H9 (cell line): ENCODE data around the gene BIRC6. TPM values are rescaled to one million over a fixed set of nuclear protein-coding genes. Genes with fewer than 3 reads are reported as not detected.

Experiments used
- DNase-seq: peaks from one replicate; pipeline ENCODE4 v3.0.0-alpha.2; 2017
- H2AFZ ChIP-seq: one replicate; pipeline ENCODE4 v1.6.1; 2013; ENCODE audit warnings: mild to moderate bottlenecking, low read length, control low read depth, moderate library complexity
- H2AK5ac ChIP-seq: 2 replicates; pipeline ENCODE4 v1.6.1; 2013; ENCODE audit warnings: low read length, control low read depth, mixed read lengths; ENCODE audit not compliant: insufficient read length
- H2BK120ac ChIP-seq: one replicate; pipeline ENCODE4 v1.6.1; 2013; ENCODE audit warnings: low read depth, mild to moderate bottlenecking, low read length, control low read depth, inconsistent platforms; ENCODE audit not compliant: poor library complexity, severe bottlenecking
- H2BK12ac ChIP-seq: 2 replicates; pipeline ENCODE4 v1.6.1; 2013; ENCODE audit warnings: low read length, control low read depth, mixed read lengths, low read depth; ENCODE audit not compliant: insufficient read length
- H2BK15ac ChIP-seq: 2 replicates; pipeline ENCODE4 v1.6.1; 2013; ENCODE audit warnings: low read depth, low read length, control low read depth
- H2BK20ac ChIP-seq: one replicate; pipeline ENCODE4 v1.6.1; 2013; ENCODE audit warnings: low read depth, mild to moderate bottlenecking, low read length, control low read depth, inconsistent platforms; ENCODE audit not compliant: poor library complexity, severe bottlenecking
- H2BK5ac ChIP-seq: 2 replicates; pipeline ENCODE4 v1.6.1; 2013; ENCODE audit warnings: low read length, control low read depth, mixed read lengths; ENCODE audit not compliant: insufficient read length
- H3K14ac ChIP-seq: 2 replicates; pipeline ENCODE4 v1.6.1; 2013; ENCODE audit warnings: low read length, control low read depth; ENCODE audit not compliant: insufficient read depth
- H3K18ac ChIP-seq: 2 replicates; pipeline ENCODE4 v1.6.1; 2013; ENCODE audit warnings: low read depth, mild to moderate bottlenecking, mixed read lengths, low read length, control low read depth; ENCODE audit not compliant: insufficient read length
- H3K23ac ChIP-seq: 2 replicates; pipeline ENCODE4 v1.6.1; 2013; ENCODE audit warnings: low read length, control low read depth, mixed read lengths, low read depth; ENCODE audit not compliant: insufficient read length
- H3K23me2 ChIP-seq: 2 replicates; pipeline ENCODE4 v1.6.1; 2013; ENCODE audit warnings: low read depth, mild to moderate bottlenecking, mixed read lengths, low read length, control low read depth; ENCODE audit not compliant: insufficient read length, poor library complexity, severe bottlenecking
- H3K27ac ChIP-seq: 2 replicates; pipeline ENCODE4 v1.5.1; 2013; ENCODE audit warnings: low read length, control low read depth, mixed read lengths, low read depth; ENCODE audit not compliant: insufficient read length
- H3K27me3 ChIP-seq: 2 replicates; pipeline ENCODE4 v1.6.1; 2013; ENCODE audit warnings: low read length, control low read depth, inconsistent platforms; ENCODE audit not compliant: insufficient read depth
- H3K4ac ChIP-seq: 2 replicates; pipeline ENCODE4 v1.6.1; 2013; ENCODE audit warnings: low read depth, mild to moderate bottlenecking, control low read depth, inconsistent platforms, low read length, moderate library complexity
- H3K4me1 ChIP-seq: 2 replicates; pipeline ENCODE4 v1.6.1; 2013; ENCODE audit warnings: low read length, control low read depth, inconsistent platforms; ENCODE audit not compliant: insufficient read depth
- H3K4me2 ChIP-seq: 2 replicates; pipeline ENCODE4 v1.6.1; 2013; ENCODE audit warnings: low read length, control low read depth, mixed read lengths; ENCODE audit not compliant: insufficient read length, insufficient read depth
- H3K56ac ChIP-seq: 2 replicates; pipeline ENCODE4 v1.6.1; 2013; ENCODE audit warnings: low read depth, mild to moderate bottlenecking, mixed read lengths, low read length, control low read depth; ENCODE audit not compliant: insufficient read length
- H3K79me1 ChIP-seq: 2 replicates; pipeline ENCODE4 v1.6.1; 2013; ENCODE audit warnings: low read depth, mild to moderate bottlenecking, moderate library complexity, low read length, control low read depth, inconsistent platforms; ENCODE audit not compliant: insufficient read depth, poor library complexity, severe bottlenecking
- H3K79me2 ChIP-seq: 2 replicates; pipeline ENCODE4 v1.6.1; 2013; ENCODE audit warnings: low read length, control low read depth, inconsistent platforms; ENCODE audit not compliant: insufficient read depth
- H3K9ac ChIP-seq: 2 replicates; pipeline ENCODE4 v1.6.1; 2013; ENCODE audit warnings: low read length, control low read depth, mixed read lengths; ENCODE audit not compliant: insufficient read length; ENCODE audit errors: extremely low read depth
- H3K9me3 ChIP-seq: one replicate; pipeline ENCODE4 v1.6.1; 2013; ENCODE audit warnings: low read depth, low read length, inconsistent platforms; ENCODE audit not compliant: control insufficient read depth
- H3T11ph ChIP-seq: one replicate; pipeline ENCODE4 v1.6.1; 2013; ENCODE audit warnings: mild to moderate bottlenecking, low read length, control low read depth, inconsistent platforms
- H4K20me1 ChIP-seq: one replicate; pipeline ENCODE4 v1.6.1; 2013; ENCODE audit not compliant: control insufficient read depth, insufficient read length, insufficient read depth
- H4K5ac ChIP-seq: 2 replicates; pipeline ENCODE4 v1.6.1; 2013; ENCODE audit warnings: low read depth, mild to moderate bottlenecking, mixed read lengths, low read length, control low read depth; ENCODE audit not compliant: insufficient read length
- H4K8ac ChIP-seq: replicated peaks from 2 replicates; pipeline ENCODE4 v1.6.1; 2013; ENCODE audit warnings: low read length, control low read depth, mixed read lengths, low read depth; ENCODE audit not compliant: insufficient read length
- H4K91ac ChIP-seq: 2 replicates; pipeline ENCODE4 v1.6.1; 2013; ENCODE audit warnings: low read depth, mild to moderate bottlenecking, moderate library complexity, mixed read lengths, low read length, control low read depth; ENCODE audit not compliant: insufficient read length
- H3K27ac Mint-ChIP-seq, 3 experiments: 2 replicates in 2 of 3; 3 replicates in 1 of 3; pipeline ENCODE4 v1.8.0; 2020 to 2021; ENCODE audit warnings: mixed read lengths in 3 of 3, mild to moderate bottlenecking in 1 of 3, moderate library complexity in 1 of 3
- H3K27me3 Mint-ChIP-seq: 2 replicates; pipeline ENCODE4 v1.8.0; 2021; ENCODE audit warnings: low read depth, mild to moderate bottlenecking, moderate library complexity, mixed read lengths
- H3K36me3 Mint-ChIP-seq, 3 experiments: 2 replicates in 2 of 3; 3 replicates in 1 of 3; pipeline ENCODE4 v1.8.0; 2020 to 2021; ENCODE audit warnings: low read depth in 3 of 3, mixed read lengths in 3 of 3; ENCODE audit not compliant: insufficient read depth in 1 of 3
- H3K4me1 Mint-ChIP-seq, 2 experiments: 2 replicates each; pipeline ENCODE4 v1.8.0; 2020; ENCODE audit warnings: mixed read lengths in 2 of 2
- H3K4me3 Mint-ChIP-seq, 2 experiments: 2 replicates in 1 of 2; 3 replicates in 1 of 2; pipeline ENCODE4 v1.8.0; 2020 to 2021; ENCODE audit warnings: mild to moderate bottlenecking in 2 of 2, mixed read lengths in 2 of 2, moderate library complexity in 1 of 2
- H3K9me3 Mint-ChIP-seq, 2 experiments: 2 replicates in 1 of 2; 3 replicates in 1 of 2; pipeline ENCODE4 v1.8.0; 2020; ENCODE audit warnings: mild to moderate bottlenecking in 2 of 2, mixed read lengths in 2 of 2, moderate library complexity in 1 of 2
- CTCF ChIP-seq: fragments of 200-600 bp; sonication (generic); conservative IDR thresholded peaks from 3 replicates; pipeline ENCODE4 v1.8.0; 2021; ENCODE audit warnings: antibody characterized with exemption, mild to moderate bottlenecking
- WGBS: extraction: QIAGEN DNeasy Blood & Tissue Kit; methylation state at CpG from one replicate; pipeline ENCODE4 v1.1.7; 2013; ENCODE audit warnings: missing lambda C conversion rate, low lambda C conversion rate, mixed read lengths; ENCODE audit not compliant: insufficient read length; ENCODE audit errors: extremely low coverage; 5-methylcytosine and 5-hydroxymethylcytosine counted together
- total RNA-seq: library from RNA; stranded (reverse); gene quantifications from 2 replicates; pipeline ENCODE4 v1.2.1, GENCODE V29; 2021

Gene BIRC6
- total RNA-seq, 1 experiment from 2014 or later, result 78.8 TPM

DNA sequence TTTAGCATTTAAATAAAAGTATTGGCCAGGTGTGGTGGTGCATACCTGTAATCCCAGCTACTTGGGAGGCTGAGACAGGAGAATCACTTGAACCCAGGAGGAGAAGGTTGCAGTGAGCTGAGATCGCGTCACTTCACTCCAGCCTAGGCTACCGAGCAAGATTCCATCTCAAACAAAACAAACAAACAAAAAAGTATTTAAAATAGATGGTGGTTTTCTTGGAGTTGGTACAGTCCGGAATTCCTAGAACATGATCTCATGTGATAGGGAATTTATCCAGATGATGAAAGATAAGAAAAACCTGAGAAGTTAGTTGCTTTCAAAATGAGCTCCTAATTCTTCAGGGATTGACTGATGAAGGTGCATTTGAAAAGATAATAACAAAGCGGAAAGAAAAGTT is 62.0 kb downstream of the BIRC6 start:
- Histone ChIP-seq H3K27ac (no peak overlapping the region), H3K4ac (no peak overlapping the region), H4K20me1 (no peaks in the 10 kb centered on the region), H3K79me1 (peaks cover 13% of the 10 kb centered on the region), H2BK15ac (no peak overlapping the region), H3K56ac (no peak overlapping the region), H3K9me3 (no peaks in the 10 kb centered on the region), H3K79me2 (peaks cover 3% of the 10 kb centered on the region; the same call in 1 of the 2 replicates), H3K23ac (no peak overlapping the region), H3K9ac (no peak overlapping the region), H3K4me2 (no peak overlapping the region), H3K18ac (no peak overlapping the region), H3K4me1 (no peaks in the 10 kb centered on the region), H4K5ac (no peak overlapping the region), H2AK5ac (no peak overlapping the region), H2BK20ac (no peak overlapping the region), H2BK120ac (no peak overlapping the region), H2BK5ac (no peak overlapping the region), H3K14ac (no peak overlapping the region), H2BK12ac (no peak overlapping the region), H3K23me2 (no peaks in the 10 kb centered on the region), H3K27me3 (no peaks in the 10 kb centered on the region), H4K8ac (no peak overlapping the region), H3T11ph (no peak overlapping the region), H4K91ac (no peak overlapping the region), H2AFZ (no peak overlapping the region)
- H3K4me1 Mint-ChIP-seq, result peaks cover 9 to 14% of the 10 kb centered on the region in 2 experiments; a peak in 3 of 4 replicates
- no peak overlapping the region for H3K4me3 Mint-ChIP-seq
- no peak for TF ChIP-seq CTCF
- H3K27ac Mint-ChIP-seq, result no peak overlapping the region
- no CpG with 5 or more reads among the region's 5 CpGs for WGBS
- H3K9me3 Mint-ChIP-seq, result no peaks in the 10 kb centered on the region
- no peaks in the 10 kb centered on the region for H3K27me3 Mint-ChIP-seq
- no peak for DNase-seq
- H3K36me3 Mint-ChIP-seq, result peaks cover 20 to 39% (median 35%) of the 10 kb centered on the region in 3 experiments; a peak in 6 of 7 replicates
